HCT116 (cell line): ENCODE results near the gene ZNF747. TPM values are rescaled to one million over a fixed set of nuclear protein-coding genes. Genes with fewer than 3 reads are reported as not detected.

Experiments used
- ATAC-seq: fragments of 200-7000 bp; cut with Tn5 transposase; 2 replicates; pipeline ENCODE4 v1.9.1; 2020; ENCODE audit warnings: mild to moderate bottlenecking, moderate library complexity
- BruUV-seq: library from RNA; stranded (reverse); fragments of 400-500 nt; replicated peaks from 2 replicates; lab custom pipeline; 2021; lab: Mats Ljungman, UMichigan
- CTCF ChIA-PET: fragments of 300-600 bp; sonication (Branson Sonifier 250); formaldehyde crosslinking; loops from one replicate; lab custom pipeline; 2021; ENCODE audit warnings: antibody characterized with exemption; lab: Charles Lee
- POLR2A ChIA-PET: fragments of 300-600, 350-600 bp; sonication (Branson Sonifier 250); formaldehyde crosslinking; loops from one replicate; lab custom pipeline; 2021; ENCODE audit warnings: antibody characterized with exemption; lab: Charles Lee
- RAD21 ChIA-PET, 2 experiments: fragments of 300-600 bp; sonication (Branson Sonifier 250); formaldehyde crosslinking; loops; one replicate each; lab custom pipeline; 2023; ENCODE audit warnings: low total read pairs in 2 of 2; ENCODE audit not compliant: uncharacterized antibody in 2 of 2, unreplicated experiment in 2 of 2, low non-redundant PET in 1 of 2; lab: Charles Lee
- DNase-seq: peaks from one replicate; pipeline ENCODE4 v3.0.0-alpha.2; 2010; ENCODE audit warnings: low read depth, low spot score
- H2AFZ ChIP-seq: fragments of 200-600 bp; shearing (Covaris generic), sonication (generic); 2 replicates; pipeline ENCODE4 v1.6.1; 2017; ENCODE audit warnings: low read depth, mixed run types, mixed read lengths, antibody characterized with exemption, low read length; ENCODE audit not compliant: poor library complexity, severe bottlenecking
- H3K27ac ChIP-seq: 2 replicates; pipeline ENCODE4 v1.5.1; 2012; ENCODE audit warnings: low read depth, low read length
- H3K27me3 ChIP-seq: fragments of 200-600 bp; sonication (generic); 2 replicates; pipeline ENCODE4 v1.6.1; 2016; ENCODE audit warnings: mixed run types, low read length, mixed read lengths; ENCODE audit not compliant: insufficient read depth
- H3K36me3 ChIP-seq, 2 experiments: fragments of 200-500 bp in 1 of 2; fragments of 200-600 bp in 1 of 2; sonication (Bioruptor generic) in 1 of 2; sonication (generic) in 1 of 2; 2 replicates each; pipeline versions ENCODE4 v1.5.1 to v1.6.1; 2014 to 2016; ENCODE audit warnings: low read length in 2 of 2, inconsistent platforms in 1 of 2, mixed read lengths in 1 of 2, mixed run types in 1 of 2; ENCODE audit not compliant: insufficient read depth in 2 of 2, control insufficient read depth in 1 of 2
- H3K4me1 ChIP-seq, 2 experiments: fragments of 200-600 bp in 1 of 2; sonication (generic) in 1 of 2; 2 replicates each; pipeline versions ENCODE4 v1.5.1 to v1.6.1; 2012 to 2017; ENCODE audit warnings: low read length in 2 of 2, inconsistent platforms in 1 of 2, mild to moderate bottlenecking in 1 of 2, mixed read lengths in 1 of 2, mixed run types in 1 of 2, moderate library complexity in 1 of 2; ENCODE audit not compliant: insufficient read depth in 2 of 2, control insufficient read depth in 1 of 2
- H3K4me2 ChIP-seq: fragments of 200-600 bp; sonication (generic); 2 replicates; pipeline ENCODE4 v1.6.1; 2017; ENCODE audit warnings: mixed run types, low read length, mixed read lengths
- H3K4me3 ChIP-seq, 2 experiments: fragments of 200-600 bp in 1 of 2; sonication (generic) in 1 of 2; replicated peaks in 1 of 2; 2 replicates each; pipeline ENCODE4 v1.5.1; 2011 to 2016; ENCODE audit warnings: low read length in 2 of 2, control low read depth in 1 of 2, low read depth in 1 of 2, mild to moderate bottlenecking in 1 of 2, mixed read lengths in 1 of 2, mixed run types in 1 of 2
- H3K79me2 ChIP-seq: fragments of 200-600 bp; sonication (generic); 2 replicates; pipeline ENCODE4 v1.6.1; 2017; ENCODE audit warnings: mild to moderate bottlenecking, mixed run types, low read length, moderate library complexity, mixed read lengths; ENCODE audit not compliant: insufficient read depth
- H3K9ac ChIP-seq: fragments of 200-600 bp; sonication (generic); 2 replicates; pipeline ENCODE4 v1.6.1; 2016; ENCODE audit warnings: low read length, mixed read lengths
- H3K9me2 ChIP-seq: fragments of 200-600 bp; sonication (generic), shearing (Covaris generic); 2 replicates; pipeline ENCODE4 v1.6.1; 2017; ENCODE audit warnings: mixed run types, mild to moderate bottlenecking, moderate library complexity; ENCODE audit not compliant: insufficient read depth
- H3K9me3 ChIP-seq, 2 experiments: fragments of 200-500 bp in 1 of 2; fragments of 200-600 bp in 1 of 2; sonication (Bioruptor generic) in 1 of 2; sonication (generic) in 1 of 2; 2 replicates each; pipeline ENCODE4 v1.6.1; 2014 to 2017; ENCODE audit warnings: low read length in 2 of 2, mixed read lengths in 2 of 2, inconsistent platforms in 1 of 2, low read depth in 1 of 2, mild to moderate bottlenecking in 1 of 2, mixed run types in 1 of 2, moderate library complexity in 1 of 2; ENCODE audit not compliant: control insufficient read depth in 1 of 2, insufficient read depth in 1 of 2
- H4K20me1 ChIP-seq: fragments of 200-600 bp; sonication (generic), shearing (Covaris generic); 2 replicates; pipeline ENCODE4 v1.6.1; 2017; ENCODE audit warnings: mixed run types, mild to moderate bottlenecking, moderate library complexity; ENCODE audit not compliant: insufficient read depth
- CEBPB ChIP-seq: IDR thresholded peaks from 2 replicates; pipeline ENCODE4 v1.6.1; 2012; ENCODE audit warnings: low read depth
- EGR1 ChIP-seq: IDR thresholded peaks from 2 replicates; pipeline ENCODE4 v1.6.1; 2012; ENCODE audit warnings: low read depth
- ELF1 ChIP-seq: IDR thresholded peaks from 2 replicates; pipeline ENCODE4 v1.6.1; 2012; ENCODE audit warnings: low read depth, borderline replicate concordance
- EZH2 ChIP-seq: fragments of 200-600 bp; sonication (generic); IDR thresholded peaks from 2 replicates; pipeline ENCODE4 v1.6.1; 2017; ENCODE audit warnings: antibody characterized with exemption, mixed run types
- EZH2phosphoT487 ChIP-seq: fragments of 200-600 bp; IDR thresholded peaks from 2 replicates; pipeline ENCODE4 v1.6.1; 2018; ENCODE audit warnings: antibody characterized with exemption, borderline replicate concordance
- FOSL1 ChIP-seq: IDR thresholded peaks from 2 replicates; pipeline ENCODE4 v1.6.1; 2012; ENCODE audit warnings: low read depth
- JUND ChIP-seq: IDR thresholded peaks from 2 replicates; pipeline ENCODE4 v1.6.1; 2012
- MAX ChIP-seq: IDR thresholded peaks from 2 replicates; pipeline ENCODE4 v1.6.1; 2012
- POLR2A ChIP-seq: IDR thresholded peaks from 2 replicates; pipeline ENCODE4 v1.7.0; 2011; ENCODE audit warnings: borderline replicate concordance; ENCODE audit not compliant: insufficient read depth, insufficient read length; ENCODE audit errors: extremely low read depth
- POLR2AphosphoS5 ChIP-seq: IDR thresholded peaks from 2 replicates; pipeline ENCODE4 v1.6.1; 2011; ENCODE audit warnings: mild to moderate bottlenecking, low read depth, low read length, moderate library complexity
- REST ChIP-seq: IDR thresholded peaks from 2 replicates; pipeline ENCODE4 v1.6.1; 2012; ENCODE audit warnings: low read depth
- SIN3A ChIP-seq: IDR thresholded peaks from 2 replicates; pipeline ENCODE4 v1.6.1; 2012; ENCODE audit warnings: low read depth
- SP1 ChIP-seq: IDR thresholded peaks from 2 replicates; pipeline ENCODE4 v1.6.1; 2012; ENCODE audit warnings: low read depth
- SRF ChIP-seq: IDR thresholded peaks from 2 replicates; pipeline ENCODE4 v1.6.1; 2012; ENCODE audit warnings: low read depth
- TCF7L2 ChIP-seq: IDR thresholded peaks from 2 replicates; pipeline ENCODE4 v1.7.0; 2011; ENCODE audit warnings: borderline replicate concordance, inconsistent platforms; ENCODE audit not compliant: insufficient read depth, insufficient read length; ENCODE audit errors: extremely low read depth
- YY1 ChIP-seq: IDR thresholded peaks from 2 replicates; pipeline ENCODE4 v1.6.1; 2011; ENCODE audit warnings: low read length, low read depth, moderate library complexity, mild to moderate bottlenecking; ENCODE audit not compliant: insufficient replicate concordance; ENCODE audit errors: extremely low read depth
- ZFX ChIP-seq: fragments of 450-650 bp; IDR thresholded peaks from 2 replicates; pipeline ENCODE4 v1.6.1; 2017
- intact Hi-C: fragments of 100-400 bp; cut with micrococcal nuclease; formaldehyde crosslinking; loops from 2 replicates; pipeline ENCODE4 v1.10.0; 2022
- total RNA-seq: library from RNA; stranded (reverse); gene quantifications from one replicate; pipeline ENCODE4 v1.2.1, GENCODE V29; 2021; ENCODE audit not compliant: unreplicated experiment
- TF ChIP-seq, protein P1 (sequence below), 3 experiments: fragments of 200-600 bp in 1 of 3; sonication (generic) in 1 of 3; IDR thresholded peaks in 2 of 3; conservative IDR thresholded peaks in 1 of 3; 2 replicates each; pipeline ENCODE4 v1.5.1; 2012 to 2017; ENCODE audit warnings: low read depth in 2 of 3, low read length in 2 of 3, antibody characterized with exemption in 1 of 3, borderline replicate concordance in 1 of 3, control low read depth in 1 of 3, mild to moderate bottlenecking in 1 of 3, mixed read lengths in 1 of 3, mixed run types in 1 of 3, moderate library complexity in 1 of 3; ENCODE audit not compliant: insufficient read depth in 1 of 3
- TF ChIP-seq, protein P2 (sequence below): IDR thresholded peaks from 2 replicates; pipeline ENCODE4 v1.6.1; 2011; ENCODE audit warnings: mild to moderate bottlenecking, low read length, moderate library complexity; ENCODE audit not compliant: insufficient replicate concordance; ENCODE audit errors: extremely low read depth

The ZNF747 gene
- total RNA-seq, 1 experiment from 2014 or later, result 2.1 TPM

DNA sequence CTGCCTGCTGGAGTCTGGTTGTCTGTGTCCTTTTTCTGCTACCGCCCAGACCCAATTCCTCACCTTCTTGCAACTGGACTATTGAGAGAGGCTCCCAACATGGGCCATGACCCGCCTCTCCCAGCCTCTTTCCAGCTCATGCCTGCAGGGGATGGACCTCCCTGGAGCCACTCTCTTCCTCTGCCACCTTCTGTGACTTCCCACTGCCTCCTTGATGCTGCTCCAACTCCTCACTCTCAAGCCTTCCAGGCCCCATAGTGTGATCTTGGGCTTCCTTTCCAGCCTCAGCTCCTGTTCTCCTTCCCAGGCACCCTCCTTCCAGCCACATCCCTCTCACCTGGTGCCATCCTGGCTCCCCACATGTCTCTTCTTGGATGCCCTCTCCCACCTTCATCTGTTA lies 19.4 kb downstream of the ZNF747 start:
- ATAC-seq (no peak), DNase-seq (no peak)
- BruUV-seq, result no TSS peak
- Histone ChIP-seq H3K4me3 (no peak overlapping the region), H3K9me2 (no peaks in the 10 kb centered on the region), H3K27ac (no peak overlapping the region), H3K79me2 (no peaks in the 10 kb centered on the region), H4K20me1 (no peaks in the 10 kb centered on the region), H3K27me3 (no peaks in the 10 kb centered on the region), H3K9ac (no peak overlapping the region), H3K4me2 (no peak overlapping the region), H3K4me1 (no peaks in the 10 kb centered on the region), H3K36me3 (no peaks in the 10 kb centered on the region), H3K9me3 (no peaks in the 10 kb centered on the region), H2AFZ (no peak overlapping the region)
- POLR2A ChIA-PET, result no interaction called here
- intact Hi-C loops, result no loop called here
- TF ChIP-seq ZFX (no peak), FOSL1 (no peak), SRF (no peak), MAX (no peak), ELF1 (no peak), POLR2AphosphoS5 (no peak), EZH2 (no peak), SP1 (no peak), SIN3A (no peak), TCF7L2 (no peak), EGR1 (no peak), CEBPB (no peak), REST (no peak), YY1 (no peak), POLR2A (no peak), JUND (no peak), EZH2phosphoT487 (no peak)
- TF ChIP-seq, protein P1, sequence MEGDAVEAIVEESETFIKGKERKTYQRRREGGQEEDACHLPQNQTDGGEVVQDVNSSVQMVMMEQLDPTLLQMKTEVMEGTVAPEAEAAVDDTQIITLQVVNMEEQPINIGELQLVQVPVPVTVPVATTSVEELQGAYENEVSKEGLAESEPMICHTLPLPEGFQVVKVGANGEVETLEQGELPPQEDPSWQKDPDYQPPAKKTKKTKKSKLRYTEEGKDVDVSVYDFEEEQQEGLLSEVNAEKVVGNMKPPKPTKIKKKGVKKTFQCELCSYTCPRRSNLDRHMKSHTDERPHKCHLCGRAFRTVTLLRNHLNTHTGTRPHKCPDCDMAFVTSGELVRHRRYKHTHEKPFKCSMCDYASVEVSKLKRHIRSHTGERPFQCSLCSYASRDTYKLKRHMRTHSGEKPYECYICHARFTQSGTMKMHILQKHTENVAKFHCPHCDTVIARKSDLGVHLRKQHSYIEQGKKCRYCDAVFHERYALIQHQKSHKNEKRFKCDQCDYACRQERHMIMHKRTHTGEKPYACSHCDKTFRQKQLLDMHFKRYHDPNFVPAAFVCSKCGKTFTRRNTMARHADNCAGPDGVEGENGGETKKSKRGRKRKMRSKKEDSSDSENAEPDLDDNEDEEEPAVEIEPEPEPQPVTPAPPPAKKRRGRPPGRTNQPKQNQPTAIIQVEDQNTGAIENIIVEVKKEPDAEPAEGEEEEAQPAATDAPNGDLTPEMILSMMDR (IDR thresholded peaks at IDR 0.05 in 2 of 3, conservative IDR thresholded peaks at IDR 0.05 in 1 of 3; ENCODE audit: borderline replicate concordance in 1 of 3, insufficient read depth in 1 of 3, low read depth in 2 of 3, low read length in 2 of 3), result no peak
- TF ChIP-seq, protein P2, sequence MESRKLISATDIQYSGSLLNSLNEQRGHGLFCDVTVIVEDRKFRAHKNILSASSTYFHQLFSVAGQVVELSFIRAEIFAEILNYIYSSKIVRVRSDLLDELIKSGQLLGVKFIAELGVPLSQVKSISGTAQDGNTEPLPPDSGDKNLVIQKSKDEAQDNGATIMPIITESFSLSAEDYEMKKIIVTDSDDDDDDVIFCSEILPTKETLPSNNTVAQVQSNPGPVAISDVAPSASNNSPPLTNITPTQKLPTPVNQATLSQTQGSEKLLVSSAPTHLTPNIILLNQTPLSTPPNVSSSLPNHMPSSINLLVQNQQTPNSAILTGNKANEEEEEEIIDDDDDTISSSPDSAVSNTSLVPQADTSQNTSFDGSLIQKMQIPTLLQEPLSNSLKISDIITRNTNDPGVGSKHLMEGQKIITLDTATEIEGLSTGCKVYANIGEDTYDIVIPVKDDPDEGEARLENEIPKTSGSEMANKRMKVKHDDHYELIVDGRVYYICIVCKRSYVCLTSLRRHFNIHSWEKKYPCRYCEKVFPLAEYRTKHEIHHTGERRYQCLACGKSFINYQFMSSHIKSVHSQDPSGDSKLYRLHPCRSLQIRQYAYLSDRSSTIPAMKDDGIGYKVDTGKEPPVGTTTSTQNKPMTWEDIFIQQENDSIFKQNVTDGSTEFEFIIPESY, result no peak
- CTCF ChIA-PET, result no interaction called here
- RAD21 ChIA-PET, result no interaction called here
